GM21786 (cell line): Measurements from ENCODE around the gene TRAPPC1.

ENCODE experiments used
- ATAC-seq: cut with Tn5 transposase; IDR thresholded peaks from one replicate; pipeline ENCODE4 v1.9.1; 2021; ENCODE audit not compliant: unreplicated experiment

TRAPPC1 gene

GRCh38 chr17:7943291-7943690 is 11.5 kb upstream of the TRAPPC1 start:
- ATAC-seq, result no peak

GRCh38 chr17:7940743-7941142 is 9.0 kb upstream of the TRAPPC1 start:
- ATAC-seq, result no peak

- ATAC-seq, result no peak
Measured at GRCh38 chr17:7940034-7940433, 8.3 kb upstream of the TRAPPC1 start.

- ATAC-seq, result no peak
Measured at GRCh38 chr17:7935859-7936258, 4.1 kb upstream of the TRAPPC1 start.

GRCh38 chr17:7932949-7933348 is 1.2 kb upstream of the TRAPPC1 start:
- no peak for ATAC-seq

GRCh38 chr17:7932483-7932891 is 741 bp upstream of the TRAPPC1 start:
- no peak for ATAC-seq

GRCh38 chr17:7930841-7931631 is 710 bp downstream of the TRAPPC1 start:
- no peak for ATAC-seq

- ATAC-seq, result no peak
Measured at GRCh38 chr17:7929158-7930023, 2.4 kb downstream of the TRAPPC1 start, which contains the start of gene KCNAB3. Gene KCNAB3, minus strand, starts transcription at chr17:7929856. Its CDS starts 421 bp downstream, at chr17:7929435.

GRCh38 chr17:7927596-7927995 is 4.2 kb downstream of the TRAPPC1 start:
- no peak for ATAC-seq

- no peak for ATAC-seq
Measured at GRCh38 chr17:7922845-7923628, 8.7 kb downstream of the TRAPPC1 start.

GRCh38 chr17:7922269-7922844 is 9.4 kb downstream of the TRAPPC1 start:
- ATAC-seq, result no peak

GRCh38 chr17:7916808-7917207 is 14.9 kb downstream of the TRAPPC1 start:
- ATAC-seq, result no peak

- no peak for ATAC-seq
Measured at GRCh38 chr17:7916385-7916682, 15.4 kb downstream of the TRAPPC1 start.

- peak; percentile 49 for ATAC-seq
Measured at GRCh38 chr17:7915611-7916384, 15.9 kb downstream of the TRAPPC1 start, which contains the start of gene RNF227. Gene RNF227, minus strand, starts transcription at chr17:7916289. Its CDS starts 94 bp downstream, at chr17:7916195.

- no peak for ATAC-seq
Measured at GRCh38 chr17:7915179-7915610, 16.6 kb downstream of the TRAPPC1 start.

- no peak for ATAC-seq
Measured at GRCh38 chr17:7912927-7913524, 18.7 kb downstream of the TRAPPC1 start.

- no peak for ATAC-seq
Measured at GRCh38 chr17:7911116-7911515, 20.6 kb downstream of the TRAPPC1 start.

GRCh38 chr17:7910711-7911110 is 21.0 kb downstream of the TRAPPC1 start:
- ATAC-seq, result no peak

GRCh38 chr17:7910281-7910680 is 21.5 kb downstream of the TRAPPC1 start:
- ATAC-seq, result no peak

- ATAC-seq, result no peak
Measured at GRCh38 chr17:7909089-7909488, 22.7 kb downstream of the TRAPPC1 start.
